Fibroblast of lung (primary cell): ENCODE results near the gene BGLAP.

ENCODE experiments used
- CTCF ChIP-seq, 2 donors: IDR thresholded peaks in 1 of 2; conservative IDR thresholded peaks in 1 of 2; 1 replicate in 1 of 2; 2 replicates in 1 of 2; pipeline ENCODE4 v1.5.1; 2011 to 2012; ENCODE audit warnings: low read length in 2 of 2, control low read depth in 1 of 2, inconsistent platforms in 1 of 2, low read depth in 1 of 2, mild to moderate bottlenecking in 1 of 2
- EZH2 ChIP-seq: IDR thresholded peaks from 2 replicates; pipeline ENCODE4 v1.5.1; 2012; ENCODE audit warnings: low read length, control low read depth, mild to moderate bottlenecking; ENCODE audit errors: missing control alignments

GRCh38 chr1:156220226-156220625 is 21.8 kb upstream of the BGLAP start:
- TF ChIP-seq CTCF (conservative IDR thresholded peaks at IDR 0.05 in 1 of 2, IDR thresholded peaks at IDR 0.05 in 1 of 2; ENCODE audit: low read depth in 1 of 2, low read length in 2 of 2) = no peak
- no peak for TF ChIP-seq EZH2
